HepG2 (cell line): ENCODE measurements around the gene GLCE. TPM values are rescaled to one million over a fixed set of nuclear protein-coding genes. Genes with fewer than 3 reads are reported as not detected.

Source experiments
- CENPX ChIP-seq: sonication (generic); formaldehyde crosslinking; IDR thresholded peaks from 2 replicates; pipeline ENCODE4 v1.9.0; 2021; ENCODE audit warnings: mild to moderate bottlenecking, missing genetic modification reagents, moderate library complexity
- FOSL2 ChIP-seq: sonication (generic); formaldehyde crosslinking; IDR thresholded peaks from 2 replicates; pipeline ENCODE4 v1.4.0; 2020; ENCODE audit warnings: missing genetic modification reagents
- FOXM1 ChIP-seq: sonication (generic); formaldehyde crosslinking; IDR thresholded peaks from 2 replicates; pipeline ENCODE4 v1.5.0; 2020; ENCODE audit warnings: missing genetic modification reagents
- FOXP4 ChIP-seq: sonication (generic); formaldehyde crosslinking; IDR thresholded peaks from 2 replicates; pipeline ENCODE4 v1.4.0; 2020; ENCODE audit warnings: missing genetic modification reagents
- HIVEP1 ChIP-seq: sonication (generic); formaldehyde crosslinking; IDR thresholded peaks from 2 replicates; pipeline ENCODE4 v1.4.0; 2020; ENCODE audit warnings: mild to moderate bottlenecking, missing genetic modification reagents
- KLF6 ChIP-seq: IDR thresholded peaks from 2 replicates; pipeline ENCODE4 v1.8.0; 2016; ENCODE audit warnings: missing biosample characterization, missing genetic modification reagents
- NFE2L2 ChIP-seq: fragments of 150-350 bp; IDR thresholded peaks from 2 replicates; pipeline ENCODE4 v1.6.1; 2014; ENCODE audit warnings: low read length
- NPAS2 ChIP-seq: sonication (generic); formaldehyde crosslinking; IDR thresholded peaks from 2 replicates; pipeline ENCODE4 v1.8.0; 2022; ENCODE audit warnings: mild to moderate bottlenecking, missing genetic modification reagents, borderline replicate concordance
- PAF1 ChIP-seq: IDR thresholded peaks from 2 replicates; pipeline ENCODE4 v1.6.1; 2016; ENCODE audit warnings: missing genetic modification reagents, missing compliant biosample characterization
- SCMH1 ChIP-seq: sonication (generic); formaldehyde crosslinking; IDR thresholded peaks from 2 replicates; pipeline ENCODE4 v1.9.0; 2021; ENCODE audit warnings: missing genetic modification reagents, mild to moderate bottlenecking, borderline replicate concordance
- SMC3 ChIP-seq: IDR thresholded peaks from 2 replicates; pipeline ENCODE4 v1.6.1; 2011; ENCODE audit warnings: low read length, improper control_type of control experiment
- SP1 ChIP-seq, 2 experiments: fragments of 450-650 bp in 1 of 2; sonication (generic) in 1 of 2; formaldehyde crosslinking in 1 of 2; IDR thresholded peaks; 2 replicates each; pipeline versions ENCODE4 v1.4.0 to v1.6.1; 2016 to 2020; ENCODE audit warnings: missing genetic modification reagents in 1 of 2
- SRSF1 ChIP-seq: fragments of 200-400 bp; formaldehyde crosslinking; optimal IDR thresholded peaks from 2 replicates; pipeline ENCODE3; 2017; ENCODE audit warnings: mild to moderate bottlenecking, low read depth, low read length, moderate library complexity
- TCF7L2 ChIP-seq: IDR thresholded peaks from 2 replicates; pipeline ENCODE4 v1.6.1; 2011; ENCODE audit warnings: mild to moderate bottlenecking, low read depth, low read length, moderate library complexity
- THAP7 ChIP-seq: sonication (generic); formaldehyde crosslinking; IDR thresholded peaks from 2 replicates; pipeline ENCODE4 v1.8.1; 2023; ENCODE audit warnings: mild to moderate bottlenecking, missing genetic modification reagents
- ZGPAT ChIP-seq: IDR thresholded peaks from 2 replicates; pipeline ENCODE4 v1.6.1; 2016; ENCODE audit warnings: mild to moderate bottlenecking
- ZNF143 ChIP-seq: sonication (generic); formaldehyde crosslinking; IDR thresholded peaks from 2 replicates; pipeline ENCODE4 v1.4.0; 2020; ENCODE audit warnings: missing genetic modification reagents
- ZNF33B ChIP-seq: sonication (generic); formaldehyde crosslinking; IDR thresholded peaks from 2 replicates; pipeline ENCODE4 v1.5.1; 2020; ENCODE audit warnings: mild to moderate bottlenecking, missing genetic modification reagents
- ZNF34 ChIP-seq: sonication (generic); formaldehyde crosslinking; IDR thresholded peaks from 2 replicates; pipeline ENCODE4 v1.4.0; 2020; ENCODE audit warnings: mild to moderate bottlenecking, missing genetic modification reagents, borderline replicate concordance
- ZNF563 ChIP-seq: sonication (generic); formaldehyde crosslinking; IDR thresholded peaks from 2 replicates; pipeline ENCODE4 v1.8.0; 2022; ENCODE audit warnings: mild to moderate bottlenecking, moderate library complexity, missing genetic modification reagents
- polyA plus RNA-seq, 8 experiments: library from polyadenylated mRNA; depleted of rRNA in 3 of 8; stranded (reverse) in 7 of 8; unstranded in 1 of 8; fragments of >200 nt; fragmentation: Illumina TruSeq in 4 of 8; extraction: Trizol in 4 of 8; gene quantifications; 2 replicates each; pipeline versions ENCODE4 v1.2.1 to v1.2.3, GENCODE V29; 2011 to 2016; ENCODE audit warnings: low read depth in 4 of 8, missing spikeins in 1 of 8, mixed read lengths in 1 of 8; ENCODE audit not compliant: insufficient read depth in 1 of 8
- total RNA-seq, 5 experiments: library from RNA; depleted of rRNA; stranded (reverse); fragments of >200 nt; fragmentation: Illumina TruSeq; extraction: Trizol; gene quantifications; 2 replicates each; pipeline ENCODE4 v1.2.3, GENCODE V29; 2016; ENCODE audit warnings: low read depth in 1 of 5
- TF ChIP-seq, protein P1 (sequence below): sonication (generic); formaldehyde crosslinking; IDR thresholded peaks from 2 replicates; pipeline ENCODE4 v1.4.0; 2020; ENCODE audit warnings: missing genetic modification reagents

The GLCE gene
- total and polyA plus RNA-seq, 2 of the 13 experiments (the other 11 are each of a cell fraction or from before 2014, with no cell fraction given) = 12.9 to 23.4 TPM

DNA sequence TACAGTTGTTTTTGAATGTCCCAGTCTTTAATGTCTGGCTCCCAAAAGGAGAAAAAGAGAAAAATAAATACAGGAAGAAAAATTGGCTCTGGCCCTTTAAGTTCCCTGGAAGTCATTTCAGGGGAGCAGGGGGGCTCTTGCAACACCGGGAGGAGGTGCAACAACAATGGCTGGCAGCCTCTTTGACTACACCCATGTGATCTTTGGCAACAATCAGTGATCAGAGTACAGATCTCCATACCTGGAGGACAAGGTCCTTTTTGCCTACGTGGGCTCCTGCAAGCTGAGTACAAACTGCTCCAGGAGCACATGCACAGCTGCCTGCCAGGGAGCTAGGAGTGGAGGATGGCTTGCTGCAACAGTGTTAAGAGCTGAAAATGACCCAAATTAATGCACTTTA lies 63.9 kb downstream of the GLCE start (continued):
- TF ChIP-seq, protein P1, sequence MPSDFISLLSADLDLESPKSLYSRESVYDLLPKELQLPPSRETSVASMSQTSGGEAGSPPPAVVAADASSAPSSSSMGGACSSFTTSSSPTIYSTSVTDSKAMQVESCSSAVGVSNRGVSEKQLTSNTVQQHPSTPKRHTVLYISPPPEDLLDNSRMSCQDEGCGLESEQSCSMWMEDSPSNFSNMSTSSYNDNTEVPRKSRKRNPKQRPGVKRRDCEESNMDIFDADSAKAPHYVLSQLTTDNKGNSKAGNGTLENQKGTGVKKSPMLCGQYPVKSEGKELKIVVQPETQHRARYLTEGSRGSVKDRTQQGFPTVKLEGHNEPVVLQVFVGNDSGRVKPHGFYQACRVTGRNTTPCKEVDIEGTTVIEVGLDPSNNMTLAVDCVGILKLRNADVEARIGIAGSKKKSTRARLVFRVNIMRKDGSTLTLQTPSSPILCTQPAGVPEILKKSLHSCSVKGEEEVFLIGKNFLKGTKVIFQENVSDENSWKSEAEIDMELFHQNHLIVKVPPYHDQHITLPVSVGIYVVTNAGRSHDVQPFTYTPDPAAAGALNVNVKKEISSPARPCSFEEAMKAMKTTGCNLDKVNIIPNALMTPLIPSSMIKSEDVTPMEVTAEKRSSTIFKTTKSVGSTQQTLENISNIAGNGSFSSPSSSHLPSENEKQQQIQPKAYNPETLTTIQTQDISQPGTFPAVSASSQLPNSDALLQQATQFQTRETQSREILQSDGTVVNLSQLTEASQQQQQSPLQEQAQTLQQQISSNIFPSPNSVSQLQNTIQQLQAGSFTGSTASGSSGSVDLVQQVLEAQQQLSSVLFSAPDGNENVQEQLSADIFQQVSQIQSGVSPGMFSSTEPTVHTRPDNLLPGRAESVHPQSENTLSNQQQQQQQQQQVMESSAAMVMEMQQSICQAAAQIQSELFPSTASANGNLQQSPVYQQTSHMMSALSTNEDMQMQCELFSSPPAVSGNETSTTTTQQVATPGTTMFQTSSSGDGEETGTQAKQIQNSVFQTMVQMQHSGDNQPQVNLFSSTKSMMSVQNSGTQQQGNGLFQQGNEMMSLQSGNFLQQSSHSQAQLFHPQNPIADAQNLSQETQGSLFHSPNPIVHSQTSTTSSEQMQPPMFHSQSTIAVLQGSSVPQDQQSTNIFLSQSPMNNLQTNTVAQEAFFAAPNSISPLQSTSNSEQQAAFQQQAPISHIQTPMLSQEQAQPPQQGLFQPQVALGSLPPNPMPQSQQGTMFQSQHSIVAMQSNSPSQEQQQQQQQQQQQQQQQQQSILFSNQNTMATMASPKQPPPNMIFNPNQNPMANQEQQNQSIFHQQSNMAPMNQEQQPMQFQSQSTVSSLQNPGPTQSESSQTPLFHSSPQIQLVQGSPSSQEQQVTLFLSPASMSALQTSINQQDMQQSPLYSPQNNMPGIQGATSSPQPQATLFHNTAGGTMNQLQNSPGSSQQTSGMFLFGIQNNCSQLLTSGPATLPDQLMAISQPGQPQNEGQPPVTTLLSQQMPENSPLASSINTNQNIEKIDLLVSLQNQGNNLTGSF (CRISPR knock-in tag) = no peak
- peak; percentile 40 for TF ChIP-seq SMC3
- TF ChIP-seq SCMH1 (CRISPR knock-in tag) = no peak
- no peak for TF ChIP-seq ZNF563
- peak; percentile 86 for TF ChIP-seq ZGPAT (CRISPR knock-in tag)
- TF ChIP-seq SRSF1 = no peak
- TF ChIP-seq NFE2L2 = no peak
- no peak for TF ChIP-seq ZNF34 (CRISPR knock-in tag)
- TF ChIP-seq NPAS2 = no peak
- no peak for TF ChIP-seq ZNF143 (CRISPR knock-in tag)
- TF ChIP-seq FOXP4 (CRISPR knock-in tag) = peak; percentile 90
- TF ChIP-seq HIVEP1 = no peak
- peak; percentile 64 for TF ChIP-seq FOSL2
- no peak for TF ChIP-seq PAF1 (CRISPR knock-in tag)
- 0 out of 2 replicates have a peak, but pooled peaks have one; percentile 29 for TF ChIP-seq KLF6
- TF ChIP-seq ZNF33B (CRISPR knock-in tag) = no peak
- TF ChIP-seq THAP7 (CRISPR knock-in tag) = no peak
- no peak for TF ChIP-seq FOXM1 (CRISPR knock-in tag)
- TF ChIP-seq TCF7L2 = no peak
- TF ChIP-seq CENPX (CRISPR knock-in tag) = no peak
- no peak for TF ChIP-seq SP1 (IDR thresholded peaks at IDR 0.05)
- TF ChIP-seq SP1 (CRISPR knock-in tag; IDR thresholded peaks at IDR 0.05) = 0 out of 2 replicates have a peak, but pooled peaks have one; percentile 39
